Measurements from ENCODE around the gene SEMA6D.

DNA sequence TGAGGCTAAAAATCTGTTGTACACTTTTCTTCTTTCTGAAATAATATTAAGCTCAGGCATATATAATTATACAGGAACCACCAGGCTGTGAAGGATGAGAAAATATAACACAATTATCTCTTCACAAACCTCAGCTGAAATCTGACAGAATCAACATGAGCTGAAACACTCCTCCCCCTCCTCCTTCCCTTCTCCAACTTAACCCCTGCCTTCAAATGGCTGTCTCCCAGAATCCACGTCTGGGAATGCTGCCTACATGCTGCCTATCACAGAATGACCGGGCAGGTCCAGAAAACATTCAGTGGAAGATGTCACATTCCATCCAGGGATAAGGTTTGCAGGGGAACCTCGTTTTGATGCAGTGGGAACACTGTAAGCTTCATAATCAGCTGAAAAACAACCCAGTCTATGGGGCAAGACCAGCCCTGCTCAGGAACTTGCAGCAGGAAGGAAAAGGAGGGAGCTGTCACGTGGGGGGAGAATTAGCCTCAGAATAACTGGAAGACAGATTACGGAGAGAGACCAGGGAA lies 44.0 kb upstream of the SEMA6D start:
- TF ChIP-seq SP1 (IDR thresholded peaks at IDR 0.05; ENCODE audit: low read depth, low read length) = no peak
- TF ChIP-seq, protein P1, sequence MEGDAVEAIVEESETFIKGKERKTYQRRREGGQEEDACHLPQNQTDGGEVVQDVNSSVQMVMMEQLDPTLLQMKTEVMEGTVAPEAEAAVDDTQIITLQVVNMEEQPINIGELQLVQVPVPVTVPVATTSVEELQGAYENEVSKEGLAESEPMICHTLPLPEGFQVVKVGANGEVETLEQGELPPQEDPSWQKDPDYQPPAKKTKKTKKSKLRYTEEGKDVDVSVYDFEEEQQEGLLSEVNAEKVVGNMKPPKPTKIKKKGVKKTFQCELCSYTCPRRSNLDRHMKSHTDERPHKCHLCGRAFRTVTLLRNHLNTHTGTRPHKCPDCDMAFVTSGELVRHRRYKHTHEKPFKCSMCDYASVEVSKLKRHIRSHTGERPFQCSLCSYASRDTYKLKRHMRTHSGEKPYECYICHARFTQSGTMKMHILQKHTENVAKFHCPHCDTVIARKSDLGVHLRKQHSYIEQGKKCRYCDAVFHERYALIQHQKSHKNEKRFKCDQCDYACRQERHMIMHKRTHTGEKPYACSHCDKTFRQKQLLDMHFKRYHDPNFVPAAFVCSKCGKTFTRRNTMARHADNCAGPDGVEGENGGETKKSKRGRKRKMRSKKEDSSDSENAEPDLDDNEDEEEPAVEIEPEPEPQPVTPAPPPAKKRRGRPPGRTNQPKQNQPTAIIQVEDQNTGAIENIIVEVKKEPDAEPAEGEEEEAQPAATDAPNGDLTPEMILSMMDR (IDR thresholded peaks at IDR 0.05 in 2 of 3, conservative IDR thresholded peaks at IDR 0.05 in 1 of 3; ENCODE audit: control insufficient read depth in 2 of 3, extremely low read depth in 1 of 3, insufficient read depth in 1 of 3, low read depth in 3 of 3, low read length in 3 of 3) = no peak
- TF ChIP-seq YY1 (IDR thresholded peaks at IDR 0.05; ENCODE audit: low read depth, low read length) = no peak
- TF ChIP-seq POLR2A (IDR thresholded peaks at IDR 0.05; ENCODE audit: low read depth, low read length) = no peak
- no peak for TF ChIP-seq BHLHE40 (IDR thresholded peaks at IDR 0.05; ENCODE audit: borderline replicate concordance in 1 of 2, low read depth in 2 of 2, low read length in 1 of 2)
- TF ChIP-seq, protein P2, sequence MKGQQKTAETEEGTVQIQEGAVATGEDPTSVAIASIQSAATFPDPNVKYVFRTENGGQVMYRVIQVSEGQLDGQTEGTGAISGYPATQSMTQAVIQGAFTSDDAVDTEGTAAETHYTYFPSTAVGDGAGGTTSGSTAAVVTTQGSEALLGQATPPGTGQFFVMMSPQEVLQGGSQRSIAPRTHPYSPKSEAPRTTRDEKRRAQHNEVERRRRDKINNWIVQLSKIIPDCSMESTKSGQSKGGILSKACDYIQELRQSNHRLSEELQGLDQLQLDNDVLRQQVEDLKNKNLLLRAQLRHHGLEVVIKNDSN (IDR thresholded peaks at IDR 0.05; ENCODE audit: borderline replicate concordance, extremely low read length, insufficient read depth, low read depth, low read length) = no peak
- TF ChIP-seq EZH2 (IDR thresholded peaks at IDR 0.05; ENCODE audit: borderline replicate concordance, control insufficient read depth, low read depth, low read length) = no peak
- no peak for TF ChIP-seq ZNF384 (IDR thresholded peaks at IDR 0.05; ENCODE audit: borderline replicate concordance, low read depth, low read length)
- TF ChIP-seq KLF5 (IDR thresholded peaks at IDR 0.05; ENCODE audit: partially characterized antibody) = no peak
- no peak for TF ChIP-seq ESRRA (IDR thresholded peaks at IDR 0.05; ENCODE audit: low read length)
- no peak for TF ChIP-seq MYB (IDR thresholded peaks at IDR 0.05; ENCODE audit: borderline replicate concordance, low read depth, low read length)
